Activated CD8-positive, alpha-beta T cell treated with anti-CD3 and anti-CD28 coated beads for 36 hours (primary cell): Measurements from ENCODE around the gene GFRAL. TPM values are rescaled to one million over a fixed set of nuclear protein-coding genes. Genes with fewer than 3 reads are reported as not detected.

ENCODE experiments used
- ATAC-seq: fragments of 200-7000 bp; cut with Tn5 transposase; one replicate; pipeline ENCODE4 v1.10.0; 2021; ENCODE audit warnings: mild to moderate bottlenecking, moderate library complexity
- CTCF ChIA-PET: fragments of 350-600 bp; sonication (Branson Sonifier 250); formaldehyde crosslinking; loops from one replicate; lab custom pipeline; 2021; ENCODE audit warnings: antibody characterized with exemption; lab: Charles Lee
- POLR2A ChIA-PET: fragments of 350-600 bp; sonication (Branson Sonifier 250); formaldehyde crosslinking; loops from one replicate; lab custom pipeline; 2021; ENCODE audit warnings: antibody characterized with exemption; lab: Charles Lee
- DNase-seq: peaks from one replicate; pipeline ENCODE4 v3.0.0-alpha.2; 2020
- H3K27ac Mint-ChIP-seq: one replicate; pipeline ENCODE4 v1.8.0; 2021; ENCODE audit warnings: mild to moderate bottlenecking, mixed read lengths
- H3K27me3 Mint-ChIP-seq: one replicate; pipeline ENCODE4 v1.8.0; 2021; ENCODE audit warnings: mixed read lengths
- H3K36me3 Mint-ChIP-seq: one replicate; pipeline ENCODE4 v1.8.0; 2021; ENCODE audit warnings: low read depth, mixed read lengths
- H3K4me1 Mint-ChIP-seq: one replicate; pipeline ENCODE4 v1.8.0; 2021; ENCODE audit warnings: low read depth, mixed read lengths
- H3K4me3 Mint-ChIP-seq: one replicate; pipeline ENCODE4 v1.8.0; 2021; ENCODE audit warnings: mild to moderate bottlenecking, moderate library complexity, mixed read lengths
- H3K9me3 Mint-ChIP-seq: one replicate; pipeline ENCODE4 v1.8.0; 2021; ENCODE audit warnings: mixed read lengths
- intact Hi-C: fragments of 100-400 bp; cut with micrococcal nuclease; formaldehyde crosslinking; loops from one replicate; pipeline ENCODE4 v1.10.0; 2022
- total RNA-seq, 2 experiments: library from RNA; stranded (reverse); gene quantifications; one replicate each; pipeline ENCODE4 v1.2.3, GENCODE V29; 2021
- TF ChIP-seq, protein P1 (sequence below): fragments of 200-600 bp; IDR thresholded peaks from one replicate; pipeline ENCODE4 v1.8.0; 2022; ENCODE audit warnings: antibody characterized with exemption, mild to moderate bottlenecking

The GFRAL gene, protein sequence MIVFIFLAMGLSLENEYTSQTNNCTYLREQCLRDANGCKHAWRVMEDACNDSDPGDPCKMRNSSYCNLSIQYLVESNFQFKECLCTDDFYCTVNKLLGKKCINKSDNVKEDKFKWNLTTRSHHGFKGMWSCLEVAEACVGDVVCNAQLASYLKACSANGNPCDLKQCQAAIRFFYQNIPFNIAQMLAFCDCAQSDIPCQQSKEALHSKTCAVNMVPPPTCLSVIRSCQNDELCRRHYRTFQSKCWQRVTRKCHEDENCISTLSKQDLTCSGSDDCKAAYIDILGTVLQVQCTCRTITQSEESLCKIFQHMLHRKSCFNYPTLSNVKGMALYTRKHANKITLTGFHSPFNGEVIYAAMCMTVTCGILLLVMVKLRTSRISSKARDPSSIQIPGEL
- not detected for total RNA-seq

DNA sequence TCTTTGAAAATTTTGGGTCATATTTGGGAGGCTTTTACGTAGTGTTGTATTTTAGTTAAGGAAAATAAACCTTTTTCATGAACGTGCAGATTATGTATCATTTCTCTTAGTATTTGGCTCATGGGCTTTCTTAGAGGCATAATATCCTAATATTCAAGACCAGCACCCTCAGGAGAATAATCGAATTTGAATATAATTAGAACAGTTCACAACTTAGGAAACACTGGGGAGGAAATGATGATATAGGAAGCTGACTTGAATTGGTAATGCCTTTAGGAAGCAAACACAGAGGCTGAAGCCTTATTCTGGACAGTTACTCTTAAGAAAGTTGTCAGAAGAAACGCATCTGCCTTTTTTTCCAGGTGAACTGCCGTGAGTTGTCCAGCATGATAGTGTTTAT is at the start of gene GFRAL:
Gene GFRAL, plus strand, starts transcription at position 301 of the 400 bp plus-strand sequence. Its CDS starts 86 bp downstream, at position 387.
- Mint-ChIP-seq H3K9me3 (peaks cover 3% of the 10 kb centered on the region), H3K27me3 (no peaks in the 10 kb centered on the region), H3K36me3 (no peaks in the 10 kb centered on the region), H3K4me3 (no peak within 1 kb of the TSS), H3K4me1 (no peaks in the 10 kb centered on the region), H3K27ac (no peak within 1 kb of the TSS)
- ATAC-seq (no peak), DNase-seq (no peak)
- POLR2A ChIA-PET, result no interaction called here
- TF ChIP-seq, protein P1, sequence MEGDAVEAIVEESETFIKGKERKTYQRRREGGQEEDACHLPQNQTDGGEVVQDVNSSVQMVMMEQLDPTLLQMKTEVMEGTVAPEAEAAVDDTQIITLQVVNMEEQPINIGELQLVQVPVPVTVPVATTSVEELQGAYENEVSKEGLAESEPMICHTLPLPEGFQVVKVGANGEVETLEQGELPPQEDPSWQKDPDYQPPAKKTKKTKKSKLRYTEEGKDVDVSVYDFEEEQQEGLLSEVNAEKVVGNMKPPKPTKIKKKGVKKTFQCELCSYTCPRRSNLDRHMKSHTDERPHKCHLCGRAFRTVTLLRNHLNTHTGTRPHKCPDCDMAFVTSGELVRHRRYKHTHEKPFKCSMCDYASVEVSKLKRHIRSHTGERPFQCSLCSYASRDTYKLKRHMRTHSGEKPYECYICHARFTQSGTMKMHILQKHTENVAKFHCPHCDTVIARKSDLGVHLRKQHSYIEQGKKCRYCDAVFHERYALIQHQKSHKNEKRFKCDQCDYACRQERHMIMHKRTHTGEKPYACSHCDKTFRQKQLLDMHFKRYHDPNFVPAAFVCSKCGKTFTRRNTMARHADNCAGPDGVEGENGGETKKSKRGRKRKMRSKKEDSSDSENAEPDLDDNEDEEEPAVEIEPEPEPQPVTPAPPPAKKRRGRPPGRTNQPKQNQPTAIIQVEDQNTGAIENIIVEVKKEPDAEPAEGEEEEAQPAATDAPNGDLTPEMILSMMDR, result no peak
- CTCF ChIA-PET, result no interaction called here
- intact Hi-C loops, result no loop called here

DNA sequence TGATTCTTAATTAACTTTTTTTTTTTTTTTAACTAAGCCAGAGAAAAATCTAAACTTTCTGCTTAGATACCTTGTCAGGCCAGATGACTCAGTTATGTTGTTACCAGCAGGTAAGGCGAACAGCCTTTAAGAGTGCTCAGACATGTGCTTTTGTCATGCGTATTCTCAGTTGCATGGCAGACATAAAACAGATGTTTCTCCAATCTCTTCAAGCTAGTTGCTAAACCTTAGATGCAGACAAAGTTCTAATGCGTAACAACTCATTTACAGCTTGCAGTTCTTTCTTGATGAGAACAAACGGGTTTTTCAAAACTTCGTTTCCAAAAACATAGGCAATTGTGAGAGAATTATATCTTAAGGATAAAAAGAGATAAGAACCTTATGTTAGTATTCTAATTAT is 49.6 kb upstream of the GFRAL start:
- no peak overlapping the region for H3K4me3 Mint-ChIP-seq
- DNase-seq (no peak), ATAC-seq (no peak)
- TF ChIP-seq, protein P1, result no peak
- no peaks in the 10 kb centered on the region for H3K27me3 Mint-ChIP-seq
- intact Hi-C loops, result loop anchor here (10.0 kb wide), 1 partner anchor 607 kb away; no protein-coding TSS in a partner anchor
- H3K36me3 Mint-ChIP-seq, result no peaks in the 10 kb centered on the region
- H3K9me3 Mint-ChIP-seq, result no peaks in the 10 kb centered on the region
- CTCF ChIA-PET, result interaction anchor here (1.0 kb wide), 1 partner anchor 287 kb away, joined by 3 read pairs; no protein-coding TSS in a partner anchor
- POLR2A ChIA-PET, result no interaction called here
- H3K4me1 Mint-ChIP-seq, result no peaks in the 10 kb centered on the region
- no peak overlapping the region for H3K27ac Mint-ChIP-seq

DNA sequence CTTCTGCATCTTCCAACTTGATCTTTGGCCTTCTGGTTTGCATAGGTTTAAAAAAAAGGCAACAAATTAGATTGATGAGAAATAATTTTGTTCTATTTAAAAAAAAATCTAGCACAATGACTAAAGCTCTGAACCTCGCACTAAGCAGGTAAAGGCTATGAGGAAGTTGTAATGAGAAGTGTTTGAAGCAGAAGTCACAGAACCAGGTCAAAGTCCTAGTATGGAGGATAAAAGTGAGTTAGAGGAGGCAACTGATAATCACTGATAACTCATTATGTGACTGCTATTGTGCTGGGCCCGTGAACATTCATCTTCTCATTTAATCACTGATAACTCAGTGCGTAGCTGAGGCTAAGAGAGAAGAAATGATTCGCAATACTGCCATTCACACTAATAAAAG is 46.1 kb upstream of the GFRAL start:
- Mint-ChIP-seq H3K9me3 (no peaks in the 10 kb centered on the region), H3K27me3 (no peaks in the 10 kb centered on the region), H3K36me3 (no peaks in the 10 kb centered on the region), H3K4me1 (no peaks in the 10 kb centered on the region), H3K4me3 (no peak overlapping the region), H3K27ac (no peak overlapping the region)
- ATAC-seq (no peak), DNase-seq (no peak)
- POLR2A ChIA-PET, result no interaction called here
- CTCF ChIA-PET, result no interaction called here
- intact Hi-C loops, result no loop called here
- TF ChIP-seq, protein P1, result no peak

DNA sequence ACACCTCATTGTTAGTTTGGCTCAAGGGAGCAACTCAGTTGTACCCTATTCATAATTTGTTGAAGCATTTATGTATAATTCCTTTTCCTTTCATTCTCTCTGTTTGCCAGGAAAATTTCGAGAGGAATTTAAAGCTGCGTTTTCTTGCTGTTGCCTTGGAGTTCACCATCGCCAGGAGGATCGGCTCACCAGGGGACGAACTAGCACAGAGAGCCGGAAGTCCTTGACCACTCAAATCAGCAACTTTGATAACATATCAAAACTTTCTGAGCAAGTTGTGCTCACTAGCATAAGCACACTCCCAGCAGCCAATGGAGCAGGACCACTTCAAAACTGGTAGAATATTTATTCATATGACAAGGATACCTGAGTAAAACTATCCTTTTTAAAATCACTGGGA is 45.2 kb upstream of the GFRAL start:
- TF ChIP-seq, protein P1, result no peak
- no peak overlapping the region for H3K4me3 Mint-ChIP-seq
- ChIA-PET CTCF (no interaction called here), POLR2A (no interaction called here)
- no peaks in the 10 kb centered on the region for H3K9me3 Mint-ChIP-seq
- no peak overlapping the region for H3K27ac Mint-ChIP-seq
- intact Hi-C loops, result no loop called here
- no peaks in the 10 kb centered on the region for H3K36me3 Mint-ChIP-seq
- no peaks in the 10 kb centered on the region for H3K4me1 Mint-ChIP-seq
- DNase-seq (no peak), ATAC-seq (no peak)
- no peaks in the 10 kb centered on the region for H3K27me3 Mint-ChIP-seq

DNA sequence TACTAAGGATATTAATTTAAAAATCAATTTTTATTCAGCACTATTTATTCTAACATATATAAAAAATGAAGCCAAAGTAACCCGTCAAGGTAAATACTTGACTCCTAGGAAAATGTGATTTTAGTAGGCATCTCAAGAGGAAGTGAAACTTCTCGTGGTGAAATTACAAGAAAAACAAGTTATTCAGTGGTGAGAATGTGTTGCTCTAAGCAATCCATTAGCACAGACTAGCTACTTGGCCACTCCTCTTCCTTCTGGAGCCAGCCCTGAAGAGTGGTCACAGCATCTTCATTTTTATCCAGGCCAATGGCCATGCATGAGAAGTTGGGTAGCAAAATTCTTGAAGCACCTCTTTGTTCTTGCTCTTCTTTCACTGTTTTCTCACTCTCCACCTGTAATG is 40.4 kb upstream of the GFRAL start:
- no peak for ATAC-seq
- no peak overlapping the region for H3K27ac Mint-ChIP-seq
- no peaks in the 10 kb centered on the region for H3K36me3 Mint-ChIP-seq
- no peak overlapping the region for H3K4me3 Mint-ChIP-seq
- intact Hi-C loops, result no loop called here
- ChIA-PET CTCF (interaction anchor here (1.0 kb wide), 1 partner anchor 10 kb away, joined by 3 read pairs; no protein-coding TSS in a partner anchor), POLR2A (no interaction called here)
- peaks cover 6% of the 10 kb centered on the region for H3K9me3 Mint-ChIP-seq
- no peaks in the 10 kb centered on the region for H3K27me3 Mint-ChIP-seq
- H3K4me1 Mint-ChIP-seq, result no peaks in the 10 kb centered on the region
- TF ChIP-seq, protein P1, result no peak
- no peak for DNase-seq
